GM12878 (cell line): Measurements from ENCODE around the gene MOV10L1. TPM values are rescaled to one million over a fixed set of nuclear protein-coding genes. Genes with fewer than 3 reads are reported as not detected.

Experiments used
- ATAC-seq: fragments of 200-7000 bp; cut with Tn5 transposase; 3 replicates; pipeline ENCODE4 v1.9.1; 2020; ENCODE audit warnings: mild to moderate bottlenecking, moderate library complexity
- BruUV-seq: library from RNA; stranded (reverse); fragments of 400-500 nt; replicated peaks from 2 replicates; lab custom pipeline; 2021; lab: Mats Ljungman, UMichigan
- CTCF ChIA-PET: fragments of 300-600 bp; sonication (Branson Sonifier 250); formaldehyde crosslinking; extraction: SDS; loops from one replicate; lab custom pipeline; 2021; ENCODE audit warnings: inconsistent platforms; lab: Yijun Ruan, JAX
- POLR2A ChIA-PET: fragments of 350-600 bp; formaldehyde crosslinking; extraction: SDS; loops from one replicate; lab custom pipeline; 2021; ENCODE audit warnings: inconsistent platforms; lab: Charles Lee
- RAD21 ChIA-PET: fragments of 300-600 bp; sonication (Branson Sonifier 250); formaldehyde crosslinking; loops from one replicate; lab custom pipeline; 2023; ENCODE audit warnings: antibody characterized with exemption; ENCODE audit not compliant: unreplicated experiment; lab: Charles Lee
- SMC1A ChIA-PET: fragments of 300-600 bp; sonication (Branson Sonifier 250); formaldehyde crosslinking; loops from one replicate; lab custom pipeline; 2023; ENCODE audit not compliant: unreplicated experiment, uncharacterized antibody; lab: Charles Lee
- DNase-seq: peaks from one replicate; pipeline ENCODE4 v3.0.0-alpha.2; 2011; ENCODE audit warnings: low read depth, low spot score
- FAIRE-seq: peaks from 3 replicates; lab custom pipeline; 2011; peaks lifted over from hg19 to GRCh38; lab: Jason Lieb, UNC
- H2AFZ ChIP-seq: 2 replicates; pipeline ENCODE4 v1.6.0; 2011; ENCODE audit warnings: low read depth, low read length, control low read depth; ENCODE audit not compliant: control insufficient read depth
- H3K27ac ChIP-seq: 2 replicates; pipeline ENCODE4 v1.5.1; 2011; ENCODE audit warnings: control low read depth; ENCODE audit not compliant: control insufficient read depth, insufficient read depth
- H3K27me3 ChIP-seq, 2 experiments: replicated peaks in 1 of 2; 2 replicates each; pipeline versions ENCODE4 v1.6.0 to v1.6.1; 2011; ENCODE audit warnings: low read length in 1 of 2; ENCODE audit not compliant: control insufficient read depth in 2 of 2, insufficient read depth in 2 of 2
- H3K36me3 ChIP-seq, 2 experiments: 2 replicates each; pipeline ENCODE4 v1.5.1; 2011; ENCODE audit warnings: low read length in 1 of 2; ENCODE audit not compliant: control insufficient read depth in 2 of 2, insufficient read depth in 2 of 2
- H3K4me1 ChIP-seq: 2 replicates; pipeline ENCODE4 v1.6.1; 2011; ENCODE audit warnings: mild to moderate bottlenecking, low read length, moderate library complexity, mixed read lengths; ENCODE audit not compliant: control insufficient read depth, insufficient read depth
- H3K4me2 ChIP-seq: 2 replicates; pipeline ENCODE4 v1.6.0; 2011; ENCODE audit warnings: control low read depth; ENCODE audit not compliant: control insufficient read depth, insufficient read depth
- H3K4me3 ChIP-seq: fragments of 200-600 bp; sonication (generic); 2 replicates; pipeline ENCODE4 v1.5.1; 2016
- H3K79me2 ChIP-seq: 2 replicates; pipeline ENCODE4 v1.6.0; 2011; ENCODE audit warnings: low read length; ENCODE audit not compliant: control insufficient read depth, insufficient read depth
- H3K9ac ChIP-seq: 2 replicates; pipeline ENCODE4 v1.8.0; 2011; ENCODE audit warnings: low read length, control low read depth, mixed read lengths; ENCODE audit not compliant: control insufficient read depth, insufficient read depth
- H3K9me3 ChIP-seq: replicated peaks from 3 replicates; pipeline ENCODE4 v1.5.1; 2011; ENCODE audit warnings: mild to moderate bottlenecking, low read length; ENCODE audit not compliant: control insufficient read depth, insufficient read depth
- H4K20me1 ChIP-seq: 2 replicates; pipeline ENCODE4 v1.6.0; 2011; ENCODE audit not compliant: control insufficient read depth, insufficient read depth
- RBBP5 ChIP-seq: fragments of 200-600 bp; sonication (generic); conservative IDR thresholded peaks from 2 replicates; pipeline ENCODE4 v1.6.1; 2016
- STAT1 ChIP-seq: fragments of 450-650 bp; conservative IDR thresholded peaks from 2 replicates; pipeline ENCODE4 v1.6.1; 2014; ENCODE audit warnings: antibody characterized with exemption, mild to moderate bottlenecking
- WGBS: methylation state at CpG from one replicate; pipeline ENCODE4 v1.1.6; 2016; ENCODE audit warnings: low lambda C conversion rate; ENCODE audit not compliant: insufficient replicate concordance, insufficient coverage; ENCODE audit errors: missing lambda C conversion rate; 5-methylcytosine and 5-hydroxymethylcytosine counted together
- in situ Hi-C: fragments of 300-500 bp; cut with MboI; formaldehyde crosslinking; loops from 9 replicates; pipeline ENCODE4 v1.14.3; 2018; ENCODE audit warnings: mixed read lengths
- intact Hi-C: fragments of 100-400 bp; cut with micrococcal nuclease; formaldehyde crosslinking; loops from one replicate; pipeline ENCODE4 v1.14.2; 2022; ENCODE audit not compliant: unreplicated experiment
- polyA plus RNA-seq, 11 experiments: library from polyadenylated mRNA; depleted of rRNA in 4 of 11; unstranded in 6 of 11; stranded (reverse) in 5 of 11; fragments of >200 nt; fragmentation: Nextera tagmentation in 4 of 11; fragmentation: Illumina TruSeq in 1 of 11; extraction: Ambion mirVana in 4 of 11; extraction: Trizol in 1 of 11; gene quantifications; 1 replicate in 1 of 11; 2 replicates in 10 of 11; pipeline versions ENCODE4 v1.2.1 to v1.2.3, GENCODE V29; 2011 to 2016; ENCODE audit warnings: inconsistent platforms in 2 of 11, missing spikeins in 2 of 11, low read depth in 1 of 11
- total RNA-seq, 4 experiments: library from RNA; depleted of rRNA in 3 of 4; stranded (reverse); fragments of >200 nt in 3 of 4; fragmentation: Illumina TruSeq in 1 of 4; extraction: Trizol in 1 of 4; gene quantifications; 2 replicates each; pipeline versions ENCODE4 v1.2.1 to v1.2.3, GENCODE V29; 2013 to 2021
- TF ChIP-seq, protein P1 (sequence below): fragments of 450-650 bp; conservative IDR thresholded peaks from 2 replicates; pipeline ENCODE4 v1.6.1; 2017; ENCODE audit warnings: mild to moderate bottlenecking, moderate library complexity
- TF ChIP-seq, protein P2 (sequence below): fragments of 450-650 bp; IDR thresholded peaks from 2 replicates; pipeline ENCODE4 v1.6.1; 2016; ENCODE audit warnings: mild to moderate bottlenecking, moderate library complexity, borderline replicate concordance

The MOV10L1 gene
- total and polyA plus RNA-seq, 10 of the 15 experiments (the other 5 are each of a cell fraction or from before 2014, with no cell fraction given), result 0.22 TPM; not detected in 9

DNA sequence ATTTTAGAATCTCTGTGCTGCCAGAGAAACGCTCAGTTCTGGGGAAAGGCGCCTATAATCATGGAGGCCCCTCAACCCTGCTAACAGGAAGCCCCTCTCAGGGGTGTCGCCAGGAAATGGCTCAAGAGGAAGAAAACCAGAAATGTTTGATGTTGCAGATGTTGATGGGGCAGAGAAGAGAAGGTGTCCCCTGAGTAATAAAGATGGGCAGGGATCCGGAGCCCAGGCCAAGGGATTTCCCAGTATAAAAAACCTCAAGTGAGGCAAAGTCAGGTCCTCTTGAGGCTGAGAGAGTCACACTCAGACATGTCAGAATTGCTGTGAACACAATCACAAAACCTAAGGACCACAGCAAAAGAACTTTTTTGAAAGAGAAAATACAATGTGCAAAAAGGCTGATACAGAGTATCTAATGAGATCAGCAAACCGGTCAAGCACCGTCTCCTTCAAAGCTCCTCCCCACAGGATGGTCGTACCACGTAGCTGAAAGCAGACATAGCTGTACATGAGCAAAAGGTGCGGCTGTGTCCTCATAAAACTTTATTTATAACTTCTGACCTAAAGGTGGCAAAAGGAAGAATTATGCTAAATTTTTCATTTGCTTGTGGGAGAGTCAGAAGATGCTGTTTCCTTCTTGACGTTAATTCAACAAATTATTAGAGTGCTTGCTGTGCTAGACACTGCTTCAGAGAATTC lies 12.2 kb downstream of the MOV10L1 start:
- BruUV-seq, result no TSS peak

More for the DNA sequence above, 12.2 kb downstream of the MOV10L1 start:
- ChIA-PET SMC1A (no interaction called here), POLR2A (no interaction called here), CTCF (no interaction called here), RAD21 (no interaction called here)
- FAIRE-seq, result peak; percentile 78
- DNase-seq, result no peak
- Histone ChIP-seq H3K4me3 (no peak overlapping the region), H3K9me3 (no peaks in the 10 kb centered on the region), H3K79me2 (no peaks in the 10 kb centered on the region), H3K27ac (no peak overlapping the region), H3K27me3 (no peaks in the 10 kb centered on the region), H4K20me1 (no peaks in the 10 kb centered on the region), H3K36me3 (no peaks in the 10 kb centered on the region), H3K4me1 (peaks cover 8% of the 10 kb centered on the region), H3K4me2 (no peak overlapping the region; the same call in 1 of the 2 replicates), H2AFZ (no peak overlapping the region; the same call in 1 of the 2 replicates), H3K9ac (no peak overlapping the region)
- ATAC-seq, result peak; percentile 57
- 30% methylated on average over 10 of the region's 10 CpGs for WGBS
- intact Hi-C loops, result no loop called here
- TF ChIP-seq STAT1 (no peak), RBBP5 (no peak)
- TF ChIP-seq, protein P1, sequence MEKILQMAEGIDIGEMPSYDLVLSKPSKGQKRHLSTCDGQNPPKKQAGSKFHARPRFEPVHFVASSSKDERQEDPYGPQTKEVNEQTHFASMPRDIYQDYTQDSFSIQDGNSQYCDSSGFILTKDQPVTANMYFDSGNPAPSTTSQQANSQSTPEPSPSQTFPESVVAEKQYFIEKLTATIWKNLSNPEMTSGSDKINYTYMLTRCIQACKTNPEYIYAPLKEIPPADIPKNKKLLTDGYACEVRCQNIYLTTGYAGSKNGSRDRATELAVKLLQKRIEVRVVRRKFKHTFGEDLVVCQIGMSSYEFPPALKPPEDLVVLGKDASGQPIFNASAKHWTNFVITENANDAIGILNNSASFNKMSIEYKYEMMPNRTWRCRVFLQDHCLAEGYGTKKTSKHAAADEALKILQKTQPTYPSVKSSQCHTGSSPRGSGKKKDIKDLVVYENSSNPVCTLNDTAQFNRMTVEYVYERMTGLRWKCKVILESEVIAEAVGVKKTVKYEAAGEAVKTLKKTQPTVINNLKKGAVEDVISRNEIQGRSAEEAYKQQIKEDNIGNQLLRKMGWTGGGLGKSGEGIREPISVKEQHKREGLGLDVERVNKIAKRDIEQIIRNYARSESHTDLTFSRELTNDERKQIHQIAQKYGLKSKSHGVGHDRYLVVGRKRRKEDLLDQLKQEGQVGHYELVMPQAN, result no peak
- TF ChIP-seq, protein P2, sequence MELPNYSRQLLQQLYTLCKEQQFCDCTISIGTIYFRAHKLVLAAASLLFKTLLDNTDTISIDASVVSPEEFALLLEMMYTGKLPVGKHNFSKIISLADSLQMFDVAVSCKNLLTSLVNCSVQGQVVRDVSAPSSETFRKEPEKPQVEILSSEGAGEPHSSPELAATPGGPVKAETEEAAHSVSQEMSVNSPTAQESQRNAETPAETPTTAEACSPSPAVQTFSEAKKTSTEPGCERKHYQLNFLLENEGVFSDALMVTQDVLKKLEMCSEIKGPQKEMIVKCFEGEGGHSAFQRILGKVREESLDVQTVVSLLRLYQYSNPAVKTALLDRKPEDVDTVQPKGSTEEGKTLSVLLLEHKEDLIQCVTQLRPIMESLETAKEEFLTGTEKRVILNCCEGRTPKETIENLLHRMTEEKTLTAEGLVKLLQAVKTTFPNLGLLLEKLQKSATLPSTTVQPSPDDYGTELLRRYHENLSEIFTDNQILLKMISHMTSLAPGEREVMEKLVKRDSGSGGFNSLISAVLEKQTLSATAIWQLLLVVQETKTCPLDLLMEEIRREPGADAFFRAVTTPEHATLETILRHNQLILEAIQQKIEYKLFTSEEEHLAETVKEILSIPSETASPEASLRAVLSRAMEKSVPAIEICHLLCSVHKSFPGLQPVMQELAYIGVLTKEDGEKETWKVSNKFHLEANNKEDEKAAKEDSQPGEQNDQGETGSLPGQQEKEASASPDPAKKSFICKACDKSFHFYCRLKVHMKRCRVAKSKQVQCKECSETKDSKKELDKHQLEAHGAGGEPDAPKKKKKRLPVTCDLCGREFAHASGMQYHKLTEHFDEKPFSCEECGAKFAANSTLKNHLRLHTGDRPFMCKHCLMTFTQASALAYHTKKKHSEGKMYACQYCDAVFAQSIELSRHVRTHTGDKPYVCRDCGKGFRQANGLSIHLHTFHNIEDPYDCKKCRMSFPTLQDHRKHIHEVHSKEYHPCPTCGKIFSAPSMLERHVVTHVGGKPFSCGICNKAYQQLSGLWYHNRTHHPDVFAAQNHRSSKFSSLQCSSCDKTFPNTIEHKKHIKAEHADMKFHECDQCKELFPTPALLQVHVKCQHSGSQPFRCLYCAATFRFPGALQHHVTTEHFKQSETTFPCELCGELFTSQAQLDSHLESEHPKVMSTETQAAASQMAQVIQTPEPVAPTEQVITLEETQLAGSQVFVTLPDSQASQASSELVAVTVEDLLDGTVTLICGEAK, result peak; percentile 87
- in situ Hi-C loops, result no loop called here
